Right atrium auricular region (tissue), 2 donors: ENCODE measurements around the gene SPTAN1. TPM values are rescaled to one million over a fixed set of nuclear protein-coding genes. Genes with fewer than 3 reads are reported as not detected.
A peak's percentile ranks its signal among the peaks of the same experiment; 100 is the strongest.
"Not testable (repeated sequence)": the region's sequence is repeated elsewhere in the genome, so short reads cannot be mapped to it uniquely, and the experiment has no call there.

Source experiments
- DNase-seq: peaks from one replicate; pipeline ENCODE4 v3.0.0-alpha.2; 2019; ENCODE audit warnings: low spot score
- H3K27ac ChIP-seq, 2 donors: fragments of 200-600 bp; sonication (generic); 1 replicate in 1 of 2; 2 replicates in 1 of 2; pipeline ENCODE4 v1.5.1; 2016 to 2019
- H3K27me3 ChIP-seq, 2 donors: fragments of 200-600 bp; sonication (generic); one replicate each; pipeline versions ENCODE4 v1.5.1 to v1.6.0; 2017 to 2019
- H3K36me3 ChIP-seq: fragments of 200-600 bp; sonication (generic); one replicate; pipeline ENCODE4 v1.5.1; 2016
- H3K4me1 ChIP-seq, 2 donors: fragments of 200-600 bp; sonication (generic); one replicate each; pipeline versions ENCODE4 v1.5.1 to v1.6.0; 2017 to 2019
- H3K4me3 ChIP-seq, 2 donors: fragments of 200-600 bp; sonication (generic); 1 replicate in 1 of 2; 2 replicates in 1 of 2; pipeline ENCODE4 v1.5.1; 2017 to 2019; ENCODE audit warnings: mild to moderate bottlenecking in 1 of 2, moderate library complexity in 1 of 2
- H3K9me3 ChIP-seq, 2 donors: fragments of 200-600 bp; sonication (generic); one replicate each; pipeline ENCODE4 v1.5.1; 2019
- CTCF ChIP-seq, 2 donors: fragments of 200-600 bp; sonication (generic); IDR thresholded peaks; one replicate each; pipeline ENCODE4 v1.5.1; 2019; ENCODE audit warnings: antibody characterized with exemption in 2 of 2
- total RNA-seq, 2 donors: library from RNA; depleted of rRNA; stranded (reverse); fragments of >200 nt; gene quantifications; one replicate each; pipeline ENCODE4 v1.1.0, GENCODE V29; 2016

Gene SPTAN1
- total RNA-seq, 2 donors from 2014 or later: 233 to 270 TPM

GRCh38 chr9:128568470-128569078, 16.2 kb downstream of the SPTAN1 start:
- H3K4me1 ChIP-seq: peaks cover 0 to 30% of the 10 kb centered on the region in 2 donors
- H3K4me3 ChIP-seq: no peak overlapping the region
- DNase-seq: no peak
- no peak for TF ChIP-seq CTCF (IDR thresholded peaks at IDR 0.05)
- H3K27me3 ChIP-seq: no peaks in the 10 kb centered on the region
- H3K36me3 ChIP-seq: peaks cover 63% of the 10 kb centered on the region
- no peaks in the 10 kb centered on the region for H3K9me3 ChIP-seq
- no peak overlapping the region for H3K27ac ChIP-seq

- H3K36me3 ChIP-seq: peaks cover 90% of the 10 kb centered on the region
- no peak for TF ChIP-seq CTCF (IDR thresholded peaks at IDR 0.05)
- no peaks in the 10 kb centered on the region for H3K9me3 ChIP-seq
- DNase-seq: no peak
- H3K4me1 ChIP-seq: peaks cover 0 to 16% of the 10 kb centered on the region in 2 donors
- H3K27me3 ChIP-seq: no peaks in the 10 kb centered on the region
- H3K27ac ChIP-seq: no peak overlapping the region
- no peak overlapping the region for H3K4me3 ChIP-seq
Observed at GRCh38 chr9:128575469-128575868, 23.1 kb downstream of the SPTAN1 start.

- no peak for TF ChIP-seq CTCF (IDR thresholded peaks at IDR 0.05)
- Histone ChIP-seq H3K27me3 (no peaks in the 10 kb centered on the region), H3K9me3 (no peaks in the 10 kb centered on the region), H3K36me3 (peaks cover 90% of the 10 kb centered on the region), H3K4me1 (peaks cover 0 to 16% of the 10 kb centered on the region in 2 donors), H3K27ac (no peak overlapping the region), H3K4me3 (no peak overlapping the region)
- DNase-seq: no peak
Observed at GRCh38 chr9:128575916-128576315, 23.5 kb downstream of the SPTAN1 start.

- Histone ChIP-seq H3K4me1 (peaks cover 0 to 16% of the 10 kb centered on the region in 2 donors), H3K27ac (no peak overlapping the region), H3K9me3 (no peaks in the 10 kb centered on the region), H3K36me3 (peaks cover 94% of the 10 kb centered on the region), H3K27me3 (no peaks in the 10 kb centered on the region), H3K4me3 (no peak overlapping the region)
- no peak for TF ChIP-seq CTCF (IDR thresholded peaks at IDR 0.05)
- DNase-seq: no peak
Observed at GRCh38 chr9:128577206-128577605, 24.8 kb downstream of the SPTAN1 start.

- H3K4me1 ChIP-seq: peaks cover 0 to 16% of the 10 kb centered on the region in 2 donors
- no peak overlapping the region for H3K4me3 ChIP-seq
- no peaks in the 10 kb centered on the region for H3K9me3 ChIP-seq
- H3K27ac ChIP-seq: no peak overlapping the region
- peaks cover 99% of the 10 kb centered on the region for H3K36me3 ChIP-seq
- no peak for TF ChIP-seq CTCF (IDR thresholded peaks at IDR 0.05)
- DNase-seq: no peak
- H3K27me3 ChIP-seq: no peaks in the 10 kb centered on the region
Observed at GRCh38 chr9:128579194-128579593, 26.8 kb downstream of the SPTAN1 start.

GRCh38 chr9:128580731-128581130, 28.3 kb downstream of the SPTAN1 start:
- no peak overlapping the region for H3K27ac ChIP-seq
- peaks cover 100% of the 10 kb centered on the region for H3K36me3 ChIP-seq
- no peaks in the 10 kb centered on the region for H3K9me3 ChIP-seq
- no peak for DNase-seq
- no peak overlapping the region for H3K4me3 ChIP-seq
- no peak for TF ChIP-seq CTCF (IDR thresholded peaks at IDR 0.05)
- no peaks in the 10 kb centered on the region for H3K27me3 ChIP-seq
- H3K4me1 ChIP-seq: peaks cover 0 to 2% of the 10 kb centered on the region in 2 donors

GRCh38 chr9:128585155-128585554, 32.8 kb downstream of the SPTAN1 start:
- H3K4me1 ChIP-seq, H3K9me3 ChIP-seq, H3K4me3 ChIP-seq, H3K27me3 ChIP-seq, DNase-seq: not testable (repeated sequence)
- H3K36me3 ChIP-seq: peaks cover 100% of the 10 kb centered on the region
- peak overlapping the region; percentile 13 to 16 for H3K27ac ChIP-seq

- not testable (repeated sequence) for H3K27ac ChIP-seq, H3K4me3 ChIP-seq, H3K9me3 ChIP-seq, DNase-seq, H3K27me3 ChIP-seq, H3K4me1 ChIP-seq
- H3K36me3 ChIP-seq: peaks cover 98% of the 10 kb centered on the region
Observed at GRCh38 chr9:128586934-128587333, 34.5 kb downstream of the SPTAN1 start.
